HG03469 (cell line): ENCODE data around the gene APMAP.

Experiments used
- ATAC-seq: cut with Tn5 transposase; IDR thresholded peaks from one replicate; pipeline ENCODE4 v1.9.1; 2021; ENCODE audit warnings: mild to moderate bottlenecking, moderate library complexity, moderate number of reproducible peaks; ENCODE audit not compliant: unreplicated experiment

APMAP gene

DNA sequence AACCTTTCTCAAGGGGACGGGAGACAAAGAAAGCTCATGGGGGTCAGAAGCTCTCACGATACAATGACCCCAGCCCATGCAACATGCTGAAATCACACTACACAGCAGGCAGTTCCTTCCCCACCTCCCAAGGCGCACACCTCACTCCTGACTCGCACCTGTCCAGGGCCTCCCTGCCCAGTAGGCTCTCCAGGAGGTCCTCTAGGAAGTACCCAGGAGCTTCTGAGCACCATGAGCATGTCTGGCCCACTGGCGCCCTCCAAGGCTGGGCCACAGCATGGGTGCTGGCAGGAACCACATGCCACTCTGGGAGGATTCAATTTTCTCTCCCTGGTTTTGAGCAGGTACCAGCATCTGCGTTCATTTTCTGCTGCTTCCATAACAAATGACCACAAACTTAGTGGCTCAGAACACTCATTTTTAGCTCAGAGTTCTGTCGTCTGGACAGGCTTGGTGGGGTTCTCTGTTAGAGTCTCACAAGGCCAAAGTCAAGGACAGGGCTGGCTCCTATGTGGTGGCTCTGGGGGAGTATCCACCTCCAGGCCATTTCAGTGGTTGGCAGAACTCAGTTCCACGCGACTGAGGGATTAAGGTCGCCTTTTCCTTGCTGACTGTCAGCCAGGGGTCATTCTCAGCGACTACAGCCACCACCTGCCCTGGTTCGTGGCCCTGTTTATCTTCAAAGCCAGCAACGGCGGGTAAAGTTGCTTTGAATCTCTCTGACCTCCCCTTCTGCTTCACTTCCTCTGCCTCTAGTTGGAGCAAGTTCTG lies 32.7 kb upstream of the APMAP start:
- ATAC-seq, result no peak

GRCh38 chr20:25024171-25024570 lies 31.6 kb upstream of the APMAP start:
- ATAC-seq, result no peak

- no peak for ATAC-seq
Observed at GRCh38 chr20:25023356-25023755, 30.8 kb upstream of the APMAP start.

DNA sequence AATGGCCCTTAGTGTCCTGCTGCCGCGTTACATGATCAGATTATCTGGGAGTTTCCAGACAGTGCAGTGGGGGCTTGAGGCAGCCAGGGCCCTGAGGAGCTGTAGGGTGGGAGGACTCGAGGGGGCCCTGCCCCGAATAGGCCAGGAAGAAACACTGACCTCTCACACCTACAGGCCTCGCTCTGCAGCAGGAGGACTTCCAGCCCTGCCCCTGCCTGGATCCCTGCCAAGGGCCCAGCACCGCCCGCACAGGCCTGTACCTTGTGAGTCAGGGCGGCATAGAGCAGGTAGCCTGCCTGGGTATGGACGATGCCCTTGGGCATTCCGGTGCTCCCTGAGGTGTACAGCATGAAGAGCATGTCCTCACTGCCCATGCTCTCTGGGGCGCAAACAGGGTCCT lies 30.1 kb upstream of the APMAP start:
- ATAC-seq, result no peak

DNA sequence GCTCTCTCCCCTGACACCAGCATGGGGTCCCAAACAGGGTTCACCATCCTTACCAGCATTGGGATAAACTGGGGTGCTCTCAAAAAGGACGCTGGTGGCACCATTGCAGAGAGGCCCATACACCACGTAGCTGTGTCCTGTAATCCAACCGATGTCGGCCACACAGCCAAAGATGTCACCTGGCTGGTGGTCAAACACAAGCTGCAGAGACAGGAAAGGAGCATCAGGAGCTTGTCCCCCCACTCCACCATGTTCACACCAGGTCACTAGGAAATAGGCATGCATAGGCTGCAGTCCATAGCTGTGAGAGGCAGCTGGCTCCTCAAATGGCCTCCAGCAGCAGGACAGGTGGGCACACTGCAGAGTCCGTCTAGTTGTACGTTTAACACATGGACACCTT lies 28.8 kb upstream of the APMAP start:
- ATAC-seq, result no peak

GRCh38 chr20:25020901-25021301 lies 28.4 kb upstream of the APMAP start:
- ATAC-seq, result no peak

- ATAC-seq, result no peak
Observed at GRCh38 chr20:25020345-25020744, 27.8 kb upstream of the APMAP start.

DNA sequence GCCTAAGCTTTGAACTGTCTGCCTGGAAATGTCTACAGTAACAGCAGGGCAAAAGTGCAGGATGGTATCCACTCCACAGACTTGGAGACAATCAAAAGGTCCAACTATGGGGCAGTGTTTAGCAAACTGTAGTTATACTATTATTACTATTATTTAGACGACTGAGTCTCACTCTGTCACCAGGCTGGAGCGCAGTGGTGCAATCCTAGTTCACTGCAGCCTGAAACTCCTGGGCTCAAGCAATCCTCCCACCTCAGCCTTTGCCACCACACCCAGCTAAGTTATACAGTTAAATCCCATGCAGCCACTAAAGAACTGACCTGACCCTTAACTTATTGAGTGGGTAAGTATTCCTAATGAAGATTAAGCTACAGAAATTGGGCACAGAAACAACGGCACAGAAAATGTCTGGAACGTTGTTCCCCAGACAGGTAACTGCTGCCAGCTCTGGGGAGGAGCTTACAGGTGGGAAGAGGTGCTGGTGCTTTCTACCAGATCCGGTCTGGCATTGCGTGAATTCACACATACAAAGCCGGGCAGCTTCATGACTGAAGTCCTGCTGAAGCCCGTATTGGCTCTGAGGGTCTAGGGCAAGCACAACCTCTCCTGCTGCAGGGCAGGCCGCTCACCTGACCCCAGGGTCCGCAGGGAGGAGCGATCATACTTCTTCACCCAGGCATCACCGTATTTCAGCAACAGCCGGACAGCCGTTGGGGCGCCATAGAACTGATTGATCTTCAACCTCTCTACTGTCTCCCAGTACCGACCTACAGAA lies 27.0 kb upstream of the APMAP start:
- ATAC-seq, result no peak

DNA sequence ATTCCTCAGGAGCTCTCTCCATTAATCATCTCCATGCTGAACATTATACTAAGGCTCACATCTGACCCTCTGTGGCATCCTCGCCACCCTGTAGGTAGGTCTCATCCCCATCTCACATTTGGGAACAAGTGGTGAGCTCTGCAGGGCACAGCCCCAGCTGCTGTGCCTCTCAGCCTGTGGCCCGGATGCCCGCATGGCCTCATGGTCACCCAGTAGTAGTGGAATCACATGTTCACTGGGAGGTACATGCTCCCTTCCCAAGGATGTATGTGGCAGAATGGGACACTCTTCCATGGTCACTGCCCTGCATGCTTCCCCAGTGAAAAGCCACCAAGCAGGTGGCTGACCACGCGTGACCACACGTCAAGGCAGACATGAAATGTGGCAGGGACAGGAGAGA lies 26.3 kb upstream of the APMAP start:
- no peak for ATAC-seq

DNA sequence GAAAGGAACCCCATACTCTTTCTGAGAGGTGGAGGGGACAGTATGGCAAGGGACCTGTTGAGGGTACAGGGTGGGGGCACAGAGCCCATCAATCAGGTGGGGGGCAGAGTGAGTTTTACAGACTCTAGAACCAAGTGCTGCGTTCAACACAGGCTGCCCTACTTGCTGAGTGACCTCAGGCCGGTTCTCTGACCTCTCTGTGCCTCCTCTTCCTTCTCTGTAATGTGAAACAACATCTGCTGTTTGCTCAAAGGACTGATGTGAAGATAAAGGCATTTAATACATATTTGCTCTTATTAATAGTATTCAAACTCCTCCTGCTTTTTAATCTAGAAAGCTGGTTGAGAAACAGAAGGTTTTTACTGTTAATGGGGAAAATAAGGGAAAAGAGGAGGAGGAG lies 25.9 kb upstream of the APMAP start:
- ATAC-seq, result no peak

DNA sequence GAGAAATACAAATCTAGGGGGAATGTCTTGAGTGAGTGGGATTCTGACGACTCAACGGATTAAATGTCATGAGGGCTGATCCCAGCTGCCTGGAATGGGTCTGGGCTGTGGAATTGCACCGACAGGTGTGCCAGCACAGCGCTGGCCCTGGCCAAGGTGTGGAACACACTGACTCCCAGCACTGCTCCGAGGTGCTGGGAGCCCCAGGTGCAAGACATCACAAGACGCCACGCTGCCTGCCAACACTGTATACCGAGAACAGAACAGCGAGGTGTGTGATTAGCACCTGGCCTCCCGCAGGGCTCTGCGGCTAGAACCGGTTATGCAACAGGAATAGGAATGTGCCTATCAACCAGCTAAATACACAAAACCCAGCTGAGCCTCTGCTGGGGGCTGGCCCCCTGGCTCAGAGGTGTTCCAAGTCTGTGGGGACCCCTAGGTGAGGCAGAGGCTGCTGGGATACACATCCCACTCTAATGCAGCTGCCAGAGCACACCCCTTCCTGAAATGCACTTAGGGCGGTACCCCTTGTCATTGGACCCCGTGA lies 24.8 kb upstream of the APMAP start:
- no peak for ATAC-seq

DNA sequence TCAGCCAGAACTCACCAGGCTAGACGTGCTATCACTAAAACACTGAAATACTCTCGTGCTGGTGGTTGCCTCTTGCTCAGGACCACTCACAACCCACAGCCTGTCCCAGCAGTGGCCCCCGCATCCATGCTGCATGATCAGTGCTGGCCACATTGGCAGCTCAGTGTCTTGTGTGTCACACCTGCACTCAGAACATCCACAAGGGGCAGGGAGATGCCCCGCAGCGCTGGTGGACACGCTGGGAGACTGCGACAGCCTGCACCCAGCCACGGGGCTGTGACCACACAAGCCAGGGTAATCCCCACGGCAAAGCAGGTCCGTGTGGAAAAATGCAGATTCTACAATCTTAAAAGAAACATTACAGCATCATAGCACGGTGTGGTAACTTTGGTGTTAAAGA lies 23.9 kb upstream of the APMAP start:
- ATAC-seq, result no peak

DNA sequence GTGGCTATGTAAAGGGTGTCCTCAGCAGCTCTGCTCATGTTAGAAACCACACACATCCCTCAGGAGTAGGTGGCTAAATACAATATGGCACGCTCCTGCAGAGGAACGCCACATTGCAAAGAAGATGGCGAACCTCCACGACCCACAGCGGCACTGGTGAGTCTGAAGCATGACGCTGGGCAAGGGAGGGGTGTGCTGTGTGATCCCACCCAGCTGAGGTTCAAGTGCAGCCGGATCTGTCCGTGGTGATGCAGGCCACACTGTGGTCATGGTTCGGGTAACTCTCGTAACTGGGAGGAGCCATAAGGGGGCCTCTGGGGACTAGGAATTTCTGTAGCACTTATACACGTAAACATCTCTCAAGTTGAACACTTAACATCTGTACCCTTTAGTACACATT lies 23.4 kb upstream of the APMAP start:
- ATAC-seq, result no peak

- no peak for ATAC-seq
Observed at GRCh38 chr20:25014816-25015215, 22.3 kb upstream of the APMAP start.

GRCh38 chr20:25013478-25014380 lies 21.2 kb upstream of the APMAP start:
- ATAC-seq, result no peak

DNA sequence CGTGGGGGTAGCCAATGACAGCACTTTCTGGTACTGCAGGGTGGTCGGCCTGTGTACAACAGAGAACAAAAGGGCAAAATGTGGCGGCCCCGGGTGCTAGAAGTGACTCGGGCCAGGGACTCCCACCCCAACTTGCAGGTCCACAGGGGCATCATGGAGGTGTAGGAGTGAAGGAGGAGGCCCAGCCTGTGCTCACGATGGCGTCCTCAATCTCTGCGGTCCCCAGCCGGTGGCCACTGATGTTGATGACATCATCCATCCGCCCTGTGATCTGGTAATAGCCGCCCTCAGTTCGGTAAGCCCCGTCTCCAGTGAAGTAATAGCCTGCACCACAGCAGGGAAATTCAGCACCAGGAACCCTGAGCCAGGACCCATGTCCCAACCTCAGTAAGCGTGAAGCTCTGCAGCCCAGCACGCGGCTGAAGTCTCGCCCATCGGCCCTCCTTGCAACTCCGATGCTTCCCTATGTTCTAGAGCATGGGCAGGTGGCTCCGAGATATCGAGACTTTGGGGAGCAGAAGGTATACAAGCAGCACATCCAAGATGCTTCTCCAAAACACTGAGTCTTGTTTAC lies 20.2 kb upstream of the APMAP start:
- ATAC-seq, result no peak

DNA sequence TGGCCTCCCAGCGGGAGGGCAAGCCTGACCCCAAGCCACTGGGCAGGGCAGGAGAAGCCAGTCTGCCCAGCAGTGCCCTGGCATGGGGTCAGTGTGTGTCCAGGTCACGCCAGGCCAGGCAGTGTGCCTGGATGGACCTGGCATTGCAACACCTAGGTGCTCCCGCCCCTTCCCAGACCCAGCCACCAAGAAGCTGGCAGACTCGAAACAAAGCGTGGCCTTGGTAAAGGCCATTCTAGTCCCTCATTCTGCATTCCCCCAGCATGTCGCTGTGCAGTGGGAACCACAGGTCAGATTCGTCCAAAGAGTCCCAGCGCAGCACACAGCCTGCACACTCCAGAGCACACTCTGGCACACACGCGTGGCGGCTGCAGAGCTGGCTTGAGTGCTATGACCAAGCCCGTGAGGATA lies 19.3 kb upstream of the APMAP start:
- no peak for ATAC-seq

DNA sequence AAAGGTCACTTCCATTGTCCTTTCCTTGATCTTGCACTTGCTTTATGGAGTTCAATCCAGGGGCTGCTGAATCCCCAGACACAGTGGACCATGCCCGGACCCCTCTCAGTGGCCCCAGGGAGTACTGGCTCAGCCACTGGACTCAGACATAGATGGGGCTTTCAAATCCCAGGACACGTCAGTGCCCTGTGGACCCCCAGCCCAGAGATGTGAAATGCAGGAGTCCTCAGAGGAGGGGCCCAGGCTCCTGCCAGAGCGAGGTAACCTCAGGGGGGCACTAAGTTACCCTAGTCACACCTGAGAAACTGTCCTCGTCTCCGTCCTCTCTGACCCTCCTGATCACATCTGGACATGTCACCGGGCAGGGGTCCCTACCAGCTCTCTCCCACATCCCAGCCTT lies 18.7 kb upstream of the APMAP start:
- ATAC-seq, result no peak

DNA sequence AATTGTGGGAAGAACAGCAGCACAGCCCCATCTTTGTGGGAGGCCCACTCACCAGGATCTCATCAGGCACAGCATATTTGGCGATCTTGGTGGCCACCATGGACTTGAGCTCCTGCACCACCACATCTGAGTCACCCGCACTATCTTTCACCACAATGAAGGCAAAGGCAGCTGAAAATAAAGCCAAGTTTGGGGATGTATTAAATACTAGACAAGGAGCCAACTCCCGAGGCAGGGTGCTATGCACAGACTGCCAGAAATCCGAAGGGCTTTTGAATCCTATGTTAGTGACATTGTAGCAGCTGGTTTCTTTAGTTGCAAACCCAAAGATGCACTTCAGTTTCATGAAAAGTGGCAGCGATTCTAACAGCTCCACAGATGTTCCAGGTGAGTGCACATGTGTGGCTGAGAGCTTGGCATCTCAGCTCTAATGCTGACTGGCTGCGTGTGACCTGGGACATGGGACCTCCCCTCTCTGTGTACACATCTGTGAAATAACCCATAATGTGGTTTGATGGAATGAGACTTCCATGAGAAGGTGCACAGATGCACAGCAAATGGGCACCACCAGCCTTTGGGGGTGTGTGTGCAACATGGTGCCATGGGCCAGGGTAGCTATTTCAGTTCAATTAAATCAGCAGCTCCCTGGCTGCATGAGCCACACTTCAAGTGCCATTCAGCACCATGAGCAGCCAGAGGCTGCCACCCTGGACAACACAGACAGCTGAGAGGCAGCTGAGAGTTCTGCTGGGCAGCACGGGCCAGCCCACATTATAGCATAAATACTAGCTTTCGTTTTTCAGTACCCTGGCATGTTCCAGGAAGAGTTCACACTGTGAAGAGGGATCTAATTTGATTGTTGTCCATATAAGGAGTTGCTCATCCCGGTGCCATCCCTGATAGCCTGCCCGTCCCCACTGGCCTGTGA lies 16.9 kb upstream of the APMAP start:
- no peak for ATAC-seq
